Posterior cingulate gyrus (tissue), 11 donors: ENCODE data around the gene ANGPTL8.

Source experiments
- DNase-seq, 10 donors: peaks; one replicate each; pipeline versions ENCODE4 v3.0.0 to v3.0.0-alpha.2; 2020 to 2021; ENCODE audit warnings: mixed read lengths in 3 of 10
- intact Hi-C: fragments of 100-400 bp; cut with DNase I; formaldehyde crosslinking; loops from one replicate; pipeline ENCODE4 v1.15.1; 2023

The ANGPTL8 gene

GRCh38 chr19:11203194-11204075 lies 36.0 kb upstream of the ANGPTL8 start:
- peak in 9 of 10 donors; percentile 47 to 92 (median 65) for DNase-seq
- intact Hi-C loops = loop anchor here (1.0 kb wide), 1 partner anchor 65 kb away; no protein-coding TSS in a partner anchor

- intact Hi-C loops = no loop called here
Measured at GRCh38 chr19:11204076-11204602, 35.3 kb upstream of the ANGPTL8 start.

GRCh38 chr19:11204943-11205349 lies 34.5 kb upstream of the ANGPTL8 start:
- DNase-seq = no peak
- intact Hi-C loops = no loop called here

More at GRCh38 chr19:11204076-11204602, 35.3 kb upstream of the ANGPTL8 start:
- no peak for DNase-seq

GRCh38 chr19:11205939-11206570 lies 33.4 kb upstream of the ANGPTL8 start:
- DNase-seq = no peak
- intact Hi-C loops = no loop called here

GRCh38 chr19:11208561-11209471 lies 30.6 kb upstream of the ANGPTL8 start:
- no peak for DNase-seq
- intact Hi-C loops = no loop called here

- intact Hi-C loops = no loop called here
- no peak for DNase-seq
Measured at GRCh38 chr19:11209839-11210655, 29.4 kb upstream of the ANGPTL8 start.

- no peak for DNase-seq
- intact Hi-C loops = no loop called here
Measured at GRCh38 chr19:11210656-11210928, 28.8 kb upstream of the ANGPTL8 start.

GRCh38 chr19:11214387-11214786 lies 25.0 kb upstream of the ANGPTL8 start:
- intact Hi-C loops = no loop called here
- no peak for DNase-seq

- intact Hi-C loops = no loop called here
- no peak for DNase-seq
Measured at GRCh38 chr19:11221082-11221598, 18.3 kb upstream of the ANGPTL8 start.

- no peak for DNase-seq
- intact Hi-C loops = no loop called here
Measured at GRCh38 chr19:11223200-11223599, 16.2 kb upstream of the ANGPTL8 start.

GRCh38 chr19:11224429-11224828 lies 15.0 kb upstream of the ANGPTL8 start:
- intact Hi-C loops = no loop called here
- no peak for DNase-seq

- intact Hi-C loops = no loop called here
- DNase-seq = no peak
Measured at GRCh38 chr19:11225172-11225571, 14.2 kb upstream of the ANGPTL8 start.

- intact Hi-C loops = no loop called here
- DNase-seq = no peak
Measured at GRCh38 chr19:11225815-11226214, 13.6 kb upstream of the ANGPTL8 start.

- intact Hi-C loops = no loop called here
Measured at GRCh38 chr19:11226716-11227166, 12.7 kb upstream of the ANGPTL8 start.

GRCh38 chr19:11227195-11227886 lies 12.1 kb upstream of the ANGPTL8 start:
- DNase-seq = no peak
- intact Hi-C loops = no loop called here

More at GRCh38 chr19:11226716-11227166, 12.7 kb upstream of the ANGPTL8 start:
- DNase-seq = no peak

- DNase-seq = no peak
- intact Hi-C loops = no loop called here
Measured at GRCh38 chr19:11230621-11231386, 8.6 kb upstream of the ANGPTL8 start.

- no peak for DNase-seq
- intact Hi-C loops = no loop called here
Measured at GRCh38 chr19:11232555-11232954, 6.9 kb upstream of the ANGPTL8 start.

- intact Hi-C loops = no loop called here
- no peak for DNase-seq
Measured at GRCh38 chr19:11233073-11233472, 6.3 kb upstream of the ANGPTL8 start.
